GM08714 (cell line): ENCODE measurements around the gene MAP4K2.
"Not testable (repeated sequence)": the region's sequence is repeated elsewhere in the genome, so short reads cannot be mapped to it uniquely, and the experiment has no call there.

Experiments used
- H3K4me3 ChIP-seq: fragments of 200-500 bp; sonication (Bioruptor generic); 2 replicates; pipeline ENCODE4 v1.5.1; 2014; ENCODE audit warnings: mild to moderate bottlenecking, low read length, inconsistent platforms
- ZNF274 ChIP-seq: IDR thresholded peaks from 2 replicates; pipeline ENCODE4 v1.6.1; 2012; ENCODE audit warnings: mild to moderate bottlenecking, low read depth, low read length

MAP4K2 gene

DNA sequence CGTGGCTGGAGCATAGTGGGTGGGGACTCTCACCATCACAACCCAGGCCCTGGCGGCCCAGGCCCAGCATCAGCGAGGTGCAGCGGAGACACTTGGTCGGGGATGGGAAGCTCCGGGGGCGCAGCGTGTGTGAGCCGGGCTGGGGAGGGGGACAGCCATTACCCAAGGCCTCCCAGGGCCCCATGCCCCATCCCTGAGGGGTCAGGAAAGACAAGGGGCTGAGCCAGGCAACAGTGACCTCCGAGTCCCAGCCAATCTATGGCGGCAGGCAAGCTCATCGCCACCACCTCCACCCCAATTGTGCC lies 30.1 kb upstream of the MAP4K2 start:
- H3K4me3 ChIP-seq = no peak overlapping the region
- TF ChIP-seq ZNF274 = no peak

DNA sequence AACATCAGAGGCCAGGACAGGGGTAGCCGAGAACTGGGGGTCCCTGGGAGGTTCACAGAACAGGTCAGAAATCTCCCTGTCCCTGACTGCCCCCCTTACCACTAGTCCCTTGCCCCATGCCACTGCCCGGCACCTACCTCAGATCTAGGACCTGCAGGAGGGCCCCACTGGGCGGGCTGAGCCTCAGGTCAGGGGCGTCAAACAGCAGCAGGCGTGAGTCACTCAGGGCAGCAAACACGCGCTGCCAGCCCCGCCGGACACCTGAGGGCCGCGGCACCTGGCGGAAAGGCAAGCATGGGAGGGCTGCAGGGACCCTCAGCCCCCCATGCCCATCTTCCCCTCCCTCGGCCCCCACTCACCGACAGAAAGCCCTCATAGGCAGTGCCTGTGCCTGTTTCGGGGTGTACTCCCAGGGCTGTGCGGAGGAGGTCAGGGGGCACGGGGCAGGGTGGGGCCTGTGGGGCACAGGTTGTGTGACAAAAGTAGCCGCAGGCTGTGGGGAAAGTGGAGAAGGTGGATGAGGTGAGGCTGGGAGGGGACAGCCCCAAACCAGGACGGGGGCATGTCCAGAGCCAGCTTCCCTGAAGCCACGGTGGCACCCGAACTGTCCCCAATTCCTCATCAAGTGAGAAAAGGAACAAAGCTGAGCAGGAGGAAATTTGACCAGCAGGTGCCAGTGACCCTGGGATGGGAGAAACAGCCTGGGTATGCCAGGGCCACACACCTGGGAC lies 29.6 kb upstream of the MAP4K2 start:
- no peak overlapping the region for H3K4me3 ChIP-seq
- no peak for TF ChIP-seq ZNF274

DNA sequence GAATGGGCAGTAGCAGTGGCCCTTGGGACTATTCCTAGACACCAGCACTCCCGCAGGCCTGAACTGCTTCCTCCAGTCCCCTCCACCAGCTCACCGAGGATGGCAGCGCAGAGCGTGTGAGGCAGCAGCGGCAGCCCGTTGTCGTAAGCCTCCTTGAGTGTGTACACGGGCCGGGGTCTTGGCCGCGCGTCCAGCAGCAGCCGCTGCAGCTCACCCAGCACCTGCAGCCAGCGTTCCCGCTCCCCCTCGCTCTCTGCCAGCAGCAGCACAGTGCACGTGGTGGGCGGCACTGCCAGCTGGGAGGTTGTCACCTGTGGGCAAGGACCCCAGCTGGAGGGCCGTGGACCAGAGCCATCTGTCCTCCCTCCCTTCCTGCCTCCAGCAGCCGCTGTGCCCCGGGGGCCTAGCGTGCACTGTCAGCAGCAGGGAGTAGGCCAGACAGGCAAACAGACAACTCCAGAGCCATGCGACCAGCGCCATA lies 28.4 kb upstream of the MAP4K2 start:
- no peak overlapping the region for H3K4me3 ChIP-seq
- TF ChIP-seq ZNF274 = no peak

DNA sequence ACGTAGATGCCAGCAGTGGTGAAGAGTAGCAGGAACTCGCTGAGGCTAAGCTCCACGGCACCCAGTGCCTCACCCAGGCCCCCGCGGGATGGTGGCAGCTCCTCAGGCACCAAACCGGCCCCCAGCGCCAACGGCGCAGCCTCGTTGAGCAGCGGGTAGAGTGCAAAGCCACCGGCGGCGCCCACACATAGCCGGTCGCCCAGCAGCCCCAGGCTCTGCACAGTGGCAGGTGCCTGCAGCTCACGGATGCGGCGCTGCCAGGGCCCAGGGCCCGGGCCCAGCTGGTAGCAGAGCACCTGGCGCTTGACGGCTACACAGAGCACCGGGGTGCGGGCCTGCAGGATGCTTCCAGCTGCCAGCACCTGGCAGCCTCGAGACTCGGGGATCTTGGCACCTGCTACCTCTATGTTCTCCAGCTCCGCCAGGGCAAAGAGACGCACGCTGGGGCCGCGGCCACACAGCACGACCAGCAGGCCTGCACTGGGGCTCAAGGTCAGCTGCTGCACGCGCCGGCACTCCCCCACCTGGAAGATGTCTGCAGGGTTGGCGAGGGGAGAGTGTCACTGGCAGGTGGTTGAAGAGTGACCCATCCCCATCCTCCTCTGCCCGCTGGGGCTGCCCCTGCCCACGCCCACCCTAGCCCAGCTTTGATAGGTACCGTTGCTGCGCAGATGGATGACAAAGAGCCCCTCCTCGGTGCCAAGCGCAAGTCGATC lies 26.7 kb upstream of the MAP4K2 start:
- no peak for TF ChIP-seq ZNF274
- H3K4me3 ChIP-seq = no peak overlapping the region

DNA sequence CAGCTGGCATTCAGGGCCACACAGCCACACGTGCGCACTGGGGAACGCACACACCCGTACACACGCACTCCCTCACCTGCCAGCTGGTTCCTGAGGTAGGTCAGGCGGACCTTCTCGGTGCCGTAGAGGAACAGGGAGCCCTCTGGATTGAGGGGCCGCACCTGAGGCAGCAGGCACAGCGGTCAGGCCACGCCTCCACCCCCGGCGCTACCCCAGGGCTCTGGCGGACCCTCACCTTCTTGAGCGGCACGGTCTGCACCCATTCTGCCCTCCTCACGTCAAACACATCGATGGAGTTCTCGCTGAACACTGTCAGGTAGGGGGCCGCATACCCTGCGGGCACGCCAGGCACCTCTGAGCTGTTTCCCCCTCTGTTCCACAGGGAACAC lies 24.4 kb upstream of the MAP4K2 start:
- no peak overlapping the region for H3K4me3 ChIP-seq
- TF ChIP-seq ZNF274 = no peak

DNA sequence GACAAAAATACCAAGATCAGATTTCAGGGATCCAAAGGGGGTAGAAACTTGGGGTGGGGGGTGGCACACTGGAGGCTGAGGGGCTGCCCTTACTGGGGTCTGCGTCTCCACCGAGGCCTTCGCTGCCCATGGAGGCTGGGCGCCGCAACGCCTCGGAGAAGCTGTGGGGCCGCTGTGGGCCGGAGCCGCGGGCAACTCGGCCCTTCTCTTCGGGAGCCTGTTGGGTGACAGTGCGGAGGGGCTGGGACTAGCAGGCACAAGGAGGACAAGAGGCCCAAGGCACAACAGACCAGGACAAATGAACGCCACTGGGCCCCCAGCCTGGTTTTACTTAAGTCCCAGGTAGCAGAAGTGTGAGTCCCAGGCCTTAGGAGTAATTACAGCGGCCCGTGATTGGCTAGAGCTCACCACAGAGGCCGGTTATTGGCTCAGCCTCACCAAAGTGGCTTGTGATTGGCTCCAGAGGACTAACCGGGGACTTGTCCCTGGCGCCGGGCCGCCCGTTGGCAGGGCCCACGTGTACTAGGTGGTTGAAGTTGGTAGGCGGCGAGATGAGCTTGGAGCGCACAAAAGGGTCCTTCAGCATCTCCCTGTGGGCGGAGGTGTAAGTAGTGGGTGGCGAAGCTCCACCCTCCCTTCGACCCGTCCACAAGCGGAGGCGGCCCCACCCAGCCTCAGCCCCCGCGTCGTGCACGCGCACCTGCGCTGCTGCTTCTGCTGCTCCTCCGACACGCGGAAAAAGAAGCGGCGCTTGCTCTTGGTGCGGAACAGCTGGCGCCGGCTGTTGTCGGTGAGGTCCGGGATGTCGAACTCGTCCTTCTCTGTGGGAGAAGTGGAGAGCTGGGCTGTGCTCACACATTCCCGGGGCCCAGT lies 23.8 kb upstream of the MAP4K2 start:
- H3K4me3 ChIP-seq = no peak overlapping the region
- no peak for TF ChIP-seq ZNF274

DNA sequence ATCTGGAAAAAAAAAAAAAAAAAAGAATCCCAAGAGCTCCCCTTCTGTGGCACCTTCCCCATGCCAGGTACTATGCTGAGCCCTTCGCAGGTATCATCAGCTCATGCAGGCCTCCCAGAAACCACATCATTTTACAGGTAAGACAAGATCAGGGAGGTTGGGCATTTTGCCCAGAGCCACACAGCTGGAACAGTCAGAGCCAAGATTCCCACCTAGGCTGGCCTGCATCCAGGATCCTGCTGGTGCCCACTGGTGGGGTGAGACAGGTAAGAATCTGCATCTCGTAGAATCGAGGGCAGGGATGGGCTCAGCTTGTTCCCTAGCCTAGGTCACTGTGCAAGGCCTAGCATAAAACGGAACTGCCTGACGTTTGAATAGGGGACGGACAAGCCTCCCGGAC lies 23.0 kb upstream of the MAP4K2 start:
- TF ChIP-seq ZNF274 = no peak

DNA sequence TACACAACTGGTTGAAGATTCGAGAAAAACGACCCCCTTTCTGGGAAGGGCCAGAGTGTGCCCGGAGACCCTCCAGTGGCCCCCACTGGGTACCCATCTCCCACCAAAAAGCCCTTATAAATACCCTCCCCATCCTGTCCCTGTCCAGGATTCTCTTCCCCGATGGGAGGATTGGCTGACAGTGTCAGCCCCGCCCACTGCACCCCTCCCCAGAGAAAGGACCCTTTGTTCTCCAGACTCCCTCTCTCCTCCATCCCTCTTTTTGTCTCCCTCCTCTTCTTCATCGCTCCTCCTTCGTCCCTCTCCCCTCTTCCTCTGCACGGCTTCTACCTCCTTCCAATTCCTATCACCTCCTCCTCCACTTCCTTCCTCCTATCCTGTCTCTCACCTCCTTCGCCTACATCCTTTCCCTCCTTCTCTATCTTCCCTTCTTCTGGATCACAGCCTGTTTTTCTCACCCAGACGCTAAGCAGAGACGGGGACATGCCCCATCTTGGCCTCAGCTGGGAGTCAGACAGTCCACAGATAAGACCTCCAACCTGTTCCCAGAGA lies 20.6 kb upstream of the MAP4K2 start:
- TF ChIP-seq ZNF274 = no peak
- H3K4me3 ChIP-seq = no peak overlapping the region

More for the DNA sequence above, 23.0 kb upstream of the MAP4K2 start:
- H3K4me3 ChIP-seq = no peak overlapping the region

DNA sequence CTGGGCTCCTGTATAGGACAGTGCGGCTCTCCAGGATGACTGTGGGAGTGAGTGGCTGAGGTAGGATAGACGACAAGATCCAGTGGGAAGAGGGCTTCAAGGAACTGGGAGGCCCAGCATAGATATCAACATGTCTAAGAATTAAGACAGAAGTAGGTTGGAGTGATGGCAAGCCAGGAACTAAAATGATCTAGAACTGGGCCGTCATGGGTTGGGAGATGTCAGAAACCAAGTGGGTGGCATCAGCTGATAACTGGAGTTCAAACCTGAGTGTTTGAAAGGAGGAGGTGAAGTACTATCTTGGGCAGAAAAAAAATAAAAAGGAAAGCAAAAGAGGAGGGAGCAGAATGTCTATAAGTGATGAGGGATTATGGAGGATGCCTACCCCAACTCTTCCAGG lies 14.5 kb upstream of the MAP4K2 start:
- no peak for TF ChIP-seq ZNF274
- H3K4me3 ChIP-seq = no peak overlapping the region

DNA sequence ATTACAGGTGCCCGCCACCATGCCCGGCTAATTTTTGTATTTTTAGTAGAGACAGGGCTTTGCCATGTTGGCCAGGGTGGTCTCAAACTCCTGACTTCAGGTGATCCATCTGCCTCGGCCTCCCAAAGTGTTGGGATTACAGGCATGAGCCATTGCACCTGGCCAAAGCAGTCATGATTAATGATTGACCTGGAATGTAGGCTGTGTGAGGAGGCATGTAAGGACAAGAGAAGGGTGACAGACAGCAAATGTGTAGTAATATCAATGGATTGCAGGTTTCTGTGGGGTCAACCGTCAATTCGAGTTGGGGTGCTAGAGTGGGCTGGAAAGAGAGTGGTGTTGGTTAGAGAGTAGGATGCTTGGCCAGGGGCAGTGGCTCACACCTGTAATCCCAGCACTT lies 12.4 kb upstream of the MAP4K2 start:
- not testable (repeated sequence) for H3K4me3 ChIP-seq

DNA sequence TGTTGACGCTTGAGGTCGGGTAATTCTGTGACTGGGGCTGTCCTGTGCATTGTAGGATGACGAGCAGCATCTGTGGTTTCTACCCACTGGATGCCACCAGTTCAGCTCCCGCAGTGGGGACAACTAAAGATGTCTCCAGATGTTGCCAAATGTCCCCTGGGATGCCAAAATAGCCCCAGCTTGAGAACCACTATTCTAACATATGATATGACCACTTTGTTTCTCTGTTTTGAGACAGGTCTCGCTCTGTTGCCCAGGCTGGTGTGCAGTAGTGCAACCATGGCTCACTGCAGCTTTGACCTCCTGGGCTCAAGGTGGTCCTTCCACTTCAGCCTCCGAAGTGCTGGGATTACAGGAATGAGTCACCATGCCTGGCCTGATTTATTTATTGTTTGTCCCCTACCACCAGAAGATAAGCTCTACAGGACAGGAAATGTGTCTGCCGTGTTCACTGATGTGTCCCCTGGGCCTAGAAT lies 11.7 kb upstream of the MAP4K2 start:
- TF ChIP-seq ZNF274 = no peak
- H3K4me3 ChIP-seq = no peak overlapping the region

DNA sequence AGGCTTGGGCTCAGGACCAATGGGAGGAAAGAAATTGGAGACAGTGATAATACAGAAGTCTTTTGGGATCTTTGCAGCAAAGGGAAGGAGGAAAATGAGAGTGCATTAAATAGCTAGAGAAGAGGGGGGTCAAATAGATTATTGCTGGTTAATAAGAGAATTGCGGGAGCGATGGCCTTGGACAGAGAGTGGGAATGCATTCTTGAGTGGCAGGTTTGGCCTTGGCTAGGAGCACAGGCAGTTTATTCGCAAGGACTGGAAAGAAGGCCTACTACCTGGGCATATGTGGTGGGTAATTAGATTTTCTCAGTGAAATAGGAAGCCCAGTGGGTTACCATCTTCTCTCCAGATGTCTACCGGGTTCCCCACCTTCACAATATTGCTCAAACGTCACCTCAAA lies 10.8 kb upstream of the MAP4K2 start:
- no peak overlapping the region for H3K4me3 ChIP-seq
- TF ChIP-seq ZNF274 = no peak

DNA sequence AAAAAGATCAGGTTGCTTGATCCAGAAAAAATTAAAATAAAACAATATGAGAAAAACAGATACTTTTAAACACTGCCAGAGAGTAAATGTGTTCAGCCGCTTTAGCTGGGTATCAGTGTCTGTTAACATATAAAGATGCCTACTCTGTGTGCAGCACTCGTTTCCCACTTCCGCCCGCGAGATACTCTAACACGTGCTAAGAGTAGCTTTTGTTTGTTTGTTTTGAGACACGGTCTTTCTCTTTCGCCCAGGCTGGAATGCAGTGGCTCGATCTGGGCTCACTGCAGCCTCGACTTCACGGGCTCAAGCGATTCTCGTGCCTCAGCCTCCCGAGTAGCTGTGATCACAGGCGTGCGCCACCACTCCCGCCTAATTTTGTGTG lies 7.9 kb upstream of the MAP4K2 start:
- H3K4me3 ChIP-seq = peak overlapping the region; percentile 83; the same call in 1 of the 2 replicates
- no peak for TF ChIP-seq ZNF274

DNA sequence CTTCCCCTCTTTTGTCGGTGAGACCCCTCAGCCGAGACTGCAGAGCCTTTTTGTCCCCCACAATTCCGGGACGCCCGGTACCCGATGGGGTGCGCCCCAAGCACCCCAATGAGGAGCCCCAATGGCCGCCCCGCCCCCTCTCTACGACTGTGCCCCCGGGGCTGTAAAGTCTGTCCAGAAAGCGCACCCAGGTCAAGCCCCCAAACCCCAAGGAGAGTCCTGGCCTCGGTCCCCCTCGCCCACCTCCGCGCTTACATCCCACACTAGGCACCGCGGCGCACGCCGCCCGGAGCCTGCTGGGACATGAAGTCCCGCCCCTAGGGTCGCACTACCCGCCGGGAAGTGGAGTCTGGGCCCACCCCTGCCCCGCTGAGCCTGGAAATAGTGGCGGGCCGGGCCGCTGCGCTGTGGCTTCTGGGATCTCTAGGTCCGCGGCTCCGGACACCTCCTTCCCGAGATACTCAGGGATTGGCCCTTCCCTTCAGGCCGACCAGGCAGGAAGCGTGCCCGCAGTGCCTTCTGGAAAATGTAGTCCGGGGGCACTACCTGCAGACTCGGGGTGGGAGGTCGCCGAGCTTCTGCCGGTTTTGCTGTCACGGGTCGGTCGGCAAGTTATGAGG lies 7.4 kb upstream of the MAP4K2 start, which contains the start of gene MEN1:
Gene MEN1 (minus strand): TSS at position 281 of the 620 bp plus-strand sequence. CDS start 442 bp downstream, outside the sequence.
- no peak for TF ChIP-seq ZNF274
- H3K4me3 ChIP-seq = peak within 1 kb of the TSS; percentile 83
